Heart left ventricle (tissue), 16 donors: Measurements from ENCODE around the gene SPACDR. TPM values are rescaled to one million over a fixed set of nuclear protein-coding genes. Genes with fewer than 3 reads are reported as not detected.

Experiments used
- ATAC-seq, 4 donors: fragments of 200-7000 bp; cut with Tn5 transposase; one replicate each; pipeline ENCODE4 v1.9.1; 2020 to 2022; ENCODE audit warnings: moderate library complexity in 4 of 4, mild to moderate bottlenecking in 3 of 4, moderate number of reproducible peaks in 1 of 4
- DNase-seq, 5 donors: peaks; one replicate each; pipeline ENCODE4 v3.0.0-alpha.2; 2020
- H3K27ac ChIP-seq, 12 donors: fragments of 200-600 bp; sonication (generic) in 4 of 12; one replicate each; pipeline versions ENCODE4 v1.5.0 to v1.8.0; 2016 to 2022; ENCODE audit warnings: mild to moderate bottlenecking in 2 of 12
- H3K27me3 ChIP-seq, 9 donors: fragments of 200-600 bp; sonication (generic) in 2 of 9; one replicate each; pipeline versions ENCODE4 v1.5.1 to v1.8.0; 2016 to 2022; ENCODE audit warnings: mild to moderate bottlenecking in 3 of 9
- H3K36me3 ChIP-seq, 9 donors: fragments of 200-600 bp; sonication (generic) in 2 of 9; one replicate each; pipeline versions ENCODE4 v1.5.0 to v1.8.0; 2018 to 2022; ENCODE audit warnings: mild to moderate bottlenecking in 2 of 9
- H3K4me1 ChIP-seq, 12 donors: fragments of 200-600 bp; sonication (generic) in 4 of 12; one replicate each; pipeline versions ENCODE4 v1.5.0 to v1.8.0; 2016 to 2022; ENCODE audit warnings: mild to moderate bottlenecking in 3 of 12
- H3K4me3 ChIP-seq, 12 donors: fragments of 200-600 bp; sonication (generic) in 4 of 12; one replicate each; pipeline versions ENCODE4 v1.5.0 to v1.8.0; 2017 to 2022; ENCODE audit warnings: mild to moderate bottlenecking in 9 of 12, moderate library complexity in 4 of 12
- H3K9me3 ChIP-seq, 12 donors: fragments of 200-600 bp; sonication (generic) in 4 of 12; one replicate each; pipeline versions ENCODE4 v1.5.0 to v1.8.0; 2016 to 2022; ENCODE audit warnings: mild to moderate bottlenecking in 1 of 12
- CTCF ChIP-seq, 12 donors: fragments of 200-600 bp; sonication (generic) in 4 of 12; IDR thresholded peaks; one replicate each; pipeline versions ENCODE4 v1.5.0 to v1.8.0; 2018 to 2022; ENCODE audit warnings: antibody characterized with exemption in 12 of 12, mild to moderate bottlenecking in 5 of 12
- POLR2A ChIP-seq, 2 donors: fragments of 450-650 bp; IDR thresholded peaks; one replicate each; pipeline ENCODE4 v1.6.1; 2017; ENCODE audit warnings: antibody characterized with exemption in 2 of 2, mild to moderate bottlenecking in 2 of 2, moderate library complexity in 2 of 2
- WGBS, 4 donors: extraction: QIAGEN DNeasy Blood & Tissue Kit in 2 of 4; methylation state at CpG; one replicate each; pipeline versions ENCODE4 v1.1.5 to v1.1.7; 2013 to 2018; 5-methylcytosine and 5-hydroxymethylcytosine counted together
- intact Hi-C, 10 donors: fragments of 100-400 bp; cut with DNase I; formaldehyde crosslinking; loops; one replicate each; pipeline versions ENCODE4 v1.11.1 to v1.14.2; 2022
- polyA plus RNA-seq, 2 donors: library from polyadenylated mRNA; stranded (reverse); fragments of 200-250 nt; gene quantifications; one replicate each; pipeline ENCODE4 v1.2.3, GENCODE V29; 2013
- total RNA-seq, 9 donors: library from RNA; depleted of rRNA in 2 of 9; stranded (reverse); fragments of >200 nt in 2 of 9; fragmentation: NEBNext Ultra II Directional in 3 of 9; extraction: Animal tissue kit (Norgen Biotek cat#: 25700) in 3 of 9; gene quantifications; one replicate each; pipeline versions ENCODE4 v1.1.0 to v1.2.4, GENCODE V29; 2016 to 2023
- donor health status: ischemic (EF 13 %, LVEDD 7.1; RV severe dilation, severe dysfunction).
- donor health status: healthy with polysubstance abuse.
- donor health status: DM: no; HTN: yes; CAD: no.
- donor health status: DM: no; HTN: no; CAD: no.
- donor health status: ischemic (EF 25% LVEDD 6.9; RV normal size, moderate dysfunction).
- donor health status: ischemic (EF 25% LVEDD 5.7; RV mildly dilated, moderate dysfunction).
- donor health status: healthy.
- donor health status: DM: yes; HTN: yes; CAD: no.
- donor health status: ischemic (EF 35%, LVEDD 5.7; RV mildly dilated, moderate dysfunction).
- donor health status: nonischemic (EF 11% LVEDD 7.7; RV severe dilation, severe dysfunction).
- donor health status: DM: yes; HTN: yes; CAD: no.
- donor health status: PGD.
- donor health status: ischemic (EF 29% LVEDD 5.4; RV normal size, mild dysfunction).
- donor health status: nonischemic (EF 23%, LVEDD 6.1; RV moderate dilation, normal function).

The SPACDR gene
- total and polyA plus RNA-seq, 11 donors: 0.27 to 0.78 (median 0.61) TPM; not detected in 4

- TF ChIP-seq CTCF (IDR thresholded peaks at IDR 0.05) (no peak), POLR2A (IDR thresholded peaks at IDR 0.05) (no peak)
Observed at GRCh38 chr7:100437150-100438100, 26.6 kb downstream of the SPACDR start.

DNA sequence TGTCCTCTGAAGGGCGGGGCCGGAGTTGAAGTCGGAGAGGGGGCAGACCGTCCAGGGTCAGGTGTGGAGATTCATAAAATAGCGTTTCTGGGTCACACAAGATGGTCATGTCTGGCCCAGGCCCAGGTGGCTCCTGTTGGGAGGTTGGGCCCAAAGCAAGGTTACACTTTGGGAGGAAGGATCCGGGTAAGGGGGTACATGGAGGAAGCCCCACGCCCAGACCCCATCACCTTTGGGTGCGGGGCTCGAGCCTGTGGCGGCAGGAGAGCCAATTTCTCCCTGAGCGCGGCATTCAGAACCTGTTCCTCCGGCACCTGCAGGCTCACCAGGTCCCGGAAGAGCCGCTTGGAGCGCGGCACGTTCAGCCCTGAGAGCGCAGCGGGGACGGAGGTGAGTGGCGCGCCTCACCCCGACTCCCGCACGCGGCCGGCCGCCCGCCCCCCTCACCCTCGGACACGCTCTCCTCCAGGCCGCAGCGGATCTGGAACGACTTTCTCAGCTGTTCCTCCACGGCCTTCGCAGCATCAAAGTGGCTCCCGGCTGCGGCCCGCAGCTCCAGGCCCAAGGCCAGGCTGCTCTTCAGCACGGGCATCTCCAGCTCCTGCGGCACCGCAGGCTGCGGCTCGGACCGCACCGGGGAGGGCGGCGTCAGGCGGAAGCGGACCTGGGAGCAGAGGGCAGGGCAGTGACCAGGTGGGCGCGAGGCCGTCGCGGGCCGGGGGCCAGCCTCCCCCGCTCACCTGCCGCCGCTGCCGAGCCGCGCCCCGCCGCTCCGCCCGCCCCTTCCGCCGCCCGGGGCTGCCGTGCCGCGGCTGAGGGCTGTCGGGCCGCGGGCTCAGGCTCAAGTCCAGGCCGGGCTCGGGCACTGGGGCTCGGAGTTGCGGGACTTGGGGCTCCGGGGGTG, 28.4 kb downstream of the SPACDR start:
- WGBS, 4 donors: 2 to 4% (median 3%) methylated on average over 35 to 81 of the region's 81 CpGs
- Histone ChIP-seq H3K27ac (peak overlapping the region; percentile 81 to 99 (median 96)), H3K4me1 (peaks cover 0 to 52% (median 32%) of the 10 kb centered on the region in 12 donors), H3K36me3 (peaks cover 0 to 36% (median 24%) of the 10 kb centered on the region in 9 donors), H3K4me3 (peak overlapping the region; percentile 63 to 98 (median 85)), H3K27me3 (no peaks in the 10 kb centered on the region), H3K9me3 (no peaks in the 10 kb centered on the region)
- TF ChIP-seq CTCF (IDR thresholded peaks at IDR 0.05) (no peak), POLR2A (IDR thresholded peaks at IDR 0.05) (peak in 1 of 2 donors; percentile 31)
- intact Hi-C loops: no loop called here
- ATAC-seq: peak in 3 of 4 donors; percentile 21 to 42 (median 42)
- DNase-seq: peak; percentile 38 to 68 (median 47)

More at GRCh38 chr7:100437150-100438100, 26.6 kb downstream of the SPACDR start:
- 90 to 92% (median 91%) methylated on average over 27 to 28 of the region's 28 CpGs for WGBS, 4 donors
- peak in 1 of 5 donors; percentile 19 for DNase-seq
- ATAC-seq: no peak
- Histone ChIP-seq H3K27ac (peak overlapping the region in 9 of 12 donors; percentile 92 to 99 (median 96)), H3K4me3 (peak overlapping the region in 6 of 12 donors; percentile 69 to 98 (median 84)), H3K4me1 (peaks cover 0 to 34% (median 15%) of the 10 kb centered on the region in 12 donors), H3K9me3 (no peaks in the 10 kb centered on the region), H3K36me3 (peaks cover 0 to 26% (median 24%) of the 10 kb centered on the region in 9 donors), H3K27me3 (no peaks in the 10 kb centered on the region)
- intact Hi-C loops: no loop called here

DNA sequence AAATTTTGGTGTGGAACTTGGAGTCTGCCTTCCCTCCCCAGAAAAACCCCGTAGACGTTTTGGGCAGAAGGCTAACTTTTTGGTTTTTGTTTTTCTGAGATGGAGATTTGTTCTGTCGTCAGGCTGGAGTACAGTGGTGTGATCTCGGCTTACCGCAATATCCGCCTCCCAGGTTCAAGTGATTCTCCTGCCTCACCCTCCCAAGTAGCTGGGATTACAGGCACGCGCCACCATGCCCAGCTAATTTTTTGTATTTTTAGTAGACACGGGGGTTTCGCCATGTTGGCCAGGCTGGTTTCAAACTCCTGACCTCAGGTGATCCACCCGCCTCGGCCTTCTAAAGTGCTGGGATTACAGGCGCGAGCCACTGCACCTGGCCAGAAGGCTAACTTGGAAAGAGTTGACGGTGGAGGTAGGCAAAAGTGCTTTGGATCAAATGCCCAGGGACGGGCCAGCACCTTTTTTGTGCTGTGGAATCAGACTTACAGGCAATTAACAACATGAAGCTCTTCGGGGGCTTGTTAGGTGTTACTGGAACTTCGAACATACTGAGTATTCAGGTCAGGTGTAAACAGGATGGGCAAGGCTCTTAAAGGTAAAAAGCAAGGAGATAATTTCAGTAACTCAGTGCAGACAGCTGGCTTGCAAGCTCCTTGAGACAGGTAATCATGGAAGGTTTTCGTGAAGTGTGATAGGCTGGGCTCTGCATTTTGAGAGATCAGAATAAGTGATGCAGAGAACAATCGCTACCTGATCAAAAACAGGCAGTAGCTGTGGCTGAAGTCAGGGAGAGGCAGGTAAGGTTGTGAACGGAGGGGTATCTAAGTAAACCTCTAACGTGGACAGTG, 29.5 kb downstream of the SPACDR start:
- H3K27me3 ChIP-seq: no peaks in the 10 kb centered on the region
- no peak for DNase-seq
- peaks cover 0 to 36% (median 24%) of the 10 kb centered on the region in 9 donors for H3K36me3 ChIP-seq
- peak overlapping the region in 6 of 12 donors; percentile 92 to 97 (median 95) for H3K27ac ChIP-seq
- peaks cover 0 to 57% (median 37%) of the 10 kb centered on the region in 12 donors for H3K4me1 ChIP-seq
- no peaks in the 10 kb centered on the region for H3K9me3 ChIP-seq
- ATAC-seq: no peak
- H3K4me3 ChIP-seq: peak overlapping the region in 9 of 12 donors; percentile 69 to 98 (median 91)
- TF ChIP-seq CTCF (IDR thresholded peaks at IDR 0.05): no peak
- no peak for TF ChIP-seq POLR2A (IDR thresholded peaks at IDR 0.05)
- intact Hi-C loops: no loop called here
- 85 to 89% (median 88%) methylated on average over 22 of the region's 22 CpGs for WGBS, 4 donors
